HepG2 (cell line): ENCODE data around the gene SPATS2. TPM values are rescaled to one million over a fixed set of nuclear protein-coding genes. Genes with fewer than 3 reads are reported as not detected.

Experiments used
- ATAC-seq: fragments of 200-7000 bp; cut with Tn5 transposase; 3 replicates; pipeline ENCODE4 v1.9.1; 2020; ENCODE audit warnings: mild to moderate bottlenecking, moderate library complexity
- BruUV-seq: library from RNA; stranded (reverse); fragments of 400-500 nt; replicated peaks from 2 replicates; lab custom pipeline; 2021; lab: Mats Ljungman, UMichigan
- CTCF ChIA-PET: fragments of 300-600 bp; formaldehyde crosslinking; extraction: SDS; loops from one replicate; lab custom pipeline; 2021; ENCODE audit warnings: low total read pairs, inconsistent platforms, low intra/inter-chr PET ratio; lab: Yijun Ruan, JAX
- POLR2A ChIA-PET: fragments of 350-600 bp; sonication (Branson Sonifier 250); formaldehyde crosslinking; loops from one replicate; lab custom pipeline; 2020; ENCODE audit warnings: antibody characterized with exemption, inconsistent platforms; lab: Yijun Ruan, JAX
- DNase-seq: peaks from one replicate; pipeline ENCODE4 v3.0.0-alpha.2; 2015; ENCODE audit warnings: low spot score
- FAIRE-seq: peaks from 3 replicates; lab custom pipeline; 2011; peaks lifted over from hg19 to GRCh38; lab: Jason Lieb, UNC
- H2AFZ ChIP-seq: one replicate; pipeline ENCODE4 v1.6.1; 2011; ENCODE audit warnings: low read length, inconsistent platforms
- H3K27ac ChIP-seq: fragments of 300-600 bp; 3 replicates; pipeline ENCODE4 v1.8.0; 2011; ENCODE audit warnings: mixed run types, mild to moderate bottlenecking, mixed read lengths, low read length, inconsistent platforms; ENCODE audit not compliant: insufficient read depth; ENCODE audit errors: extremely low read length
- H3K27me3 ChIP-seq, 2 experiments: fragments of 200-600 bp in 1 of 2; 2 replicates in 1 of 2; 3 replicates in 1 of 2; pipeline versions ENCODE4 v1.6.0 to v1.8.0; 2011; ENCODE audit warnings: low read length in 2 of 2, mild to moderate bottlenecking in 2 of 2, moderate library complexity in 2 of 2, inconsistent platforms in 1 of 2; ENCODE audit not compliant: insufficient read depth in 2 of 2, control insufficient read depth in 1 of 2
- H3K36me3 ChIP-seq, 2 experiments: fragments of 200-600 bp in 1 of 2; replicated peaks in 1 of 2; 2 replicates in 1 of 2; 3 replicates in 1 of 2; pipeline versions ENCODE4 v1.5.1 to v1.8.0; 2011; ENCODE audit warnings: low read length in 2 of 2, inconsistent platforms in 1 of 2; ENCODE audit not compliant: insufficient read depth in 2 of 2, control insufficient read depth in 1 of 2
- H3K4me1 ChIP-seq: 2 replicates; pipeline ENCODE4 v1.5.1; 2012; ENCODE audit warnings: low read length, inconsistent platforms; ENCODE audit not compliant: insufficient read depth
- H3K4me2 ChIP-seq: 2 replicates; pipeline ENCODE4 v1.6.0; 2011; ENCODE audit warnings: low read depth, low read length, inconsistent platforms
- H3K4me3 ChIP-seq, 3 experiments: fragments of 200-600 bp in 1 of 3; sonication (generic), shearing (Covaris generic) in 1 of 3; replicated peaks in 1 of 3; 2 replicates each; pipeline ENCODE4 v1.5.1; 2011 to 2016; ENCODE audit warnings: low read length in 3 of 3, inconsistent platforms in 2 of 3, low read depth in 2 of 3, mild to moderate bottlenecking in 2 of 3, control low read depth in 1 of 3, mixed read lengths in 1 of 3; ENCODE audit not compliant: insufficient read depth in 1 of 3
- H3K79me2 ChIP-seq: one replicate; pipeline ENCODE4 v1.6.1; 2011; ENCODE audit warnings: low read length, inconsistent platforms; ENCODE audit not compliant: insufficient read depth
- H3K9ac ChIP-seq: 2 replicates; pipeline ENCODE4 v1.6.0; 2011; ENCODE audit warnings: mild to moderate bottlenecking, low read depth, low read length, inconsistent platforms; ENCODE audit not compliant: insufficient read depth
- H3K9me3 ChIP-seq: 2 replicates; pipeline ENCODE4 v1.5.1; 2012; ENCODE audit warnings: mild to moderate bottlenecking, low read length
- H4K20me1 ChIP-seq: 2 replicates; pipeline ENCODE4 v1.6.0; 2011; ENCODE audit warnings: inconsistent platforms, mild to moderate bottlenecking, low read length, moderate library complexity; ENCODE audit not compliant: insufficient read depth
- ARID3A ChIP-seq: IDR thresholded peaks from 2 replicates; pipeline ENCODE4 v1.6.1; 2012; ENCODE audit warnings: low read depth, low read length, improper control_type of control experiment
- ATF7-NPFF ChIP-seq: sonication (generic); formaldehyde crosslinking; IDR thresholded peaks from 2 replicates; pipeline ENCODE4 v1.8.1; 2023; ENCODE audit warnings: mild to moderate bottlenecking, low read depth, missing genetic modification reagents, moderate library complexity
- FOXM1 ChIP-seq: sonication (generic); formaldehyde crosslinking; IDR thresholded peaks from 2 replicates; pipeline ENCODE4 v1.5.0; 2020; ENCODE audit warnings: missing genetic modification reagents
- HCFC1 ChIP-seq: fragments of 150-350 bp; IDR thresholded peaks from 2 replicates; pipeline ENCODE4 v1.6.1; 2014; ENCODE audit warnings: low read depth, low read length
- STAG1 ChIP-seq: sonication (generic); formaldehyde crosslinking; IDR thresholded peaks from 2 replicates; pipeline ENCODE4 v1.4.0; 2020; ENCODE audit warnings: missing genetic modification reagents
- ZNF274 ChIP-seq: sonication (generic); formaldehyde crosslinking; IDR thresholded peaks from 2 replicates; pipeline ENCODE4 v1.5.1; 2020; ENCODE audit warnings: mild to moderate bottlenecking, missing genetic modification reagents
- ZNF550 ChIP-seq: sonication (generic); formaldehyde crosslinking; IDR thresholded peaks from 2 replicates; pipeline ENCODE4 v1.4.0; 2020; ENCODE audit warnings: mild to moderate bottlenecking, missing genetic modification reagents, borderline replicate concordance
- ZNF605 ChIP-seq: sonication (generic); formaldehyde crosslinking; IDR thresholded peaks from 2 replicates; pipeline ENCODE4 v1.8.0; 2022; ENCODE audit warnings: mild to moderate bottlenecking, missing genetic modification reagents
- WGBS: methylation state at CpG from one replicate; pipeline ENCODE4 v1.1.6; 2017; ENCODE audit warnings: low lambda C conversion rate; 5-methylcytosine and 5-hydroxymethylcytosine counted together
- in situ Hi-C: cut with HindIII; loops from 2 replicates; pipeline ENCODE4 v1.10.0; 2017; ENCODE audit warnings: low pct_unique_long_range_greater_than_20kb; ENCODE audit not compliant: extremely low pct_ligation_motif_present
- intact Hi-C: fragments of 100-400 bp; cut with micrococcal nuclease; formaldehyde crosslinking; loops from one replicate; pipeline ENCODE4 v1.10.0; 2022; ENCODE audit not compliant: unreplicated experiment
- polyA plus RNA-seq, 8 experiments: library from polyadenylated mRNA; depleted of rRNA in 3 of 8; stranded (reverse) in 7 of 8; unstranded in 1 of 8; fragments of >200 nt; fragmentation: Illumina TruSeq in 4 of 8; extraction: Trizol in 4 of 8; gene quantifications; 2 replicates each; pipeline versions ENCODE4 v1.2.1 to v1.2.3, GENCODE V29; 2011 to 2016; ENCODE audit warnings: low read depth in 4 of 8, missing spikeins in 1 of 8, mixed read lengths in 1 of 8; ENCODE audit not compliant: insufficient read depth in 1 of 8
- total RNA-seq, 5 experiments: library from RNA; depleted of rRNA; stranded (reverse); fragments of >200 nt; fragmentation: Illumina TruSeq; extraction: Trizol; gene quantifications; 2 replicates each; pipeline ENCODE4 v1.2.3, GENCODE V29; 2016; ENCODE audit warnings: low read depth in 1 of 5
- TF ChIP-seq, protein P1 (sequence below): sonication (generic); formaldehyde crosslinking; IDR thresholded peaks from 2 replicates; pipeline ENCODE4 v1.5.0; 2020; ENCODE audit warnings: mild to moderate bottlenecking, missing genetic modification reagents, moderate library complexity

The SPATS2 gene
- total and polyA plus RNA-seq, 2 of the 13 experiments (the other 11 are each of a cell fraction or from before 2014, with no cell fraction given) = 19.3 to 28.1 TPM

GRCh38 chr12:49357103-49357678 is 10.1 kb upstream of the SPATS2 start:
- no peak for DNase-seq
- H3K27me3 ChIP-seq = no peaks in the 10 kb centered on the region
- no TSS peak for BruUV-seq
- H3K36me3 ChIP-seq = no peaks in the 10 kb centered on the region
- H3K79me2 ChIP-seq = no peaks in the 10 kb centered on the region
- no peak overlapping the region for H3K4me2 ChIP-seq
- intact Hi-C loops = loop anchor here (1.0 kb wide), 2 partner anchors 20 to 223 kb away; partner anchors contain the start of gene C1QL4
- no peak overlapping the region for H3K27ac ChIP-seq
- CTCF ChIA-PET = interaction anchor here (0.6 to 5.8 kb wide), 5 partner anchors 9 to 223 kb away, joined by 3 to 115 read pairs (median 14); no protein-coding TSS in a partner anchor
- 0 out of 2 replicates have a peak, but pooled peaks have one; percentile 37 for TF ChIP-seq ARID3A
- TF ChIP-seq ZNF274 = no peak
- TF ChIP-seq, protein P1, sequence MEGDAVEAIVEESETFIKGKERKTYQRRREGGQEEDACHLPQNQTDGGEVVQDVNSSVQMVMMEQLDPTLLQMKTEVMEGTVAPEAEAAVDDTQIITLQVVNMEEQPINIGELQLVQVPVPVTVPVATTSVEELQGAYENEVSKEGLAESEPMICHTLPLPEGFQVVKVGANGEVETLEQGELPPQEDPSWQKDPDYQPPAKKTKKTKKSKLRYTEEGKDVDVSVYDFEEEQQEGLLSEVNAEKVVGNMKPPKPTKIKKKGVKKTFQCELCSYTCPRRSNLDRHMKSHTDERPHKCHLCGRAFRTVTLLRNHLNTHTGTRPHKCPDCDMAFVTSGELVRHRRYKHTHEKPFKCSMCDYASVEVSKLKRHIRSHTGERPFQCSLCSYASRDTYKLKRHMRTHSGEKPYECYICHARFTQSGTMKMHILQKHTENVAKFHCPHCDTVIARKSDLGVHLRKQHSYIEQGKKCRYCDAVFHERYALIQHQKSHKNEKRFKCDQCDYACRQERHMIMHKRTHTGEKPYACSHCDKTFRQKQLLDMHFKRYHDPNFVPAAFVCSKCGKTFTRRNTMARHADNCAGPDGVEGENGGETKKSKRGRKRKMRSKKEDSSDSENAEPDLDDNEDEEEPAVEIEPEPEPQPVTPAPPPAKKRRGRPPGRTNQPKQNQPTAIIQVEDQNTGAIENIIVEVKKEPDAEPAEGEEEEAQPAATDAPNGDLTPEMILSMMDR (CRISPR knock-in tag) = peak; percentile 38
- TF ChIP-seq ZNF550 (CRISPR knock-in tag) = no peak
- 0 out of 2 replicates have a peak, but pooled peaks have one; percentile 9 for TF ChIP-seq STAG1
- TF ChIP-seq FOXM1 (CRISPR knock-in tag) = no peak
- TF ChIP-seq HCFC1 = no peak
- TF ChIP-seq ATF7-NPFF (CRISPR knock-in tag) = no peak
- no peak for TF ChIP-seq ZNF605 (CRISPR knock-in tag)
- TF ChIP-seq, all 625 proteins: peak for 3
- POLR2A ChIA-PET = interaction anchor here (1.0 to 2.8 kb wide), 2 partner anchors 10 kb away, joined by 8 to 22 read pairs; partner anchors contain the start of genes DNAJC22 and SPATS2
- 10% methylated on average over 3 of the region's 3 CpGs for WGBS
- H3K4me1 ChIP-seq = peaks cover 21% of the 10 kb centered on the region
- ATAC-seq (no peak), FAIRE-seq (no peak)
- H3K9ac ChIP-seq = no peak overlapping the region
- H2AFZ ChIP-seq = no peak overlapping the region
- in situ Hi-C loops = no loop called here
- no peaks in the 10 kb centered on the region for H4K20me1 ChIP-seq
- no peaks in the 10 kb centered on the region for H3K9me3 ChIP-seq
- H3K4me3 ChIP-seq = no peak overlapping the region
